Thoracic aorta (tissue), 2 donors: Measurements from ENCODE around the gene SNCB. TPM values are rescaled to one million over a fixed set of nuclear protein-coding genes. Genes with fewer than 3 reads are reported as not detected.

Source experiments
- ATAC-seq: fragments of 150-250 bp; one replicate; pipeline ENCODE4 v1.8.0; 2017; ENCODE audit warnings: low read depth; ENCODE audit not compliant: insufficient number of reproducible peaks, low FRiP score
- DNase-seq: peaks from one replicate; pipeline ENCODE4 v3.0.0-alpha.2; 2020; ENCODE audit warnings: low spot score
- H3K27ac ChIP-seq, 2 donors: fragments of 200-600 bp; sonication (generic); 1 replicate in 1 of 2; 2 replicates in 1 of 2; pipeline ENCODE4 v1.5.1; 2016; ENCODE audit warnings: mild to moderate bottlenecking in 2 of 2, moderate library complexity in 2 of 2
- H3K27me3 ChIP-seq: fragments of 200-600 bp; sonication (generic); replicated peaks from 2 replicates; pipeline ENCODE4 v1.6.0; 2016; ENCODE audit warnings: mild to moderate bottlenecking; ENCODE audit not compliant: insufficient read depth
- H3K36me3 ChIP-seq: fragments of 200-600 bp; sonication (generic); one replicate; pipeline ENCODE4 v1.5.1; 2016
- H3K4me1 ChIP-seq, 2 donors: fragments of 200-600 bp; sonication (generic); 1 replicate in 1 of 2; 2 replicates in 1 of 2; pipeline versions ENCODE4 v1.5.1 to v1.6.0; 2016; ENCODE audit warnings: low read depth in 2 of 2, mild to moderate bottlenecking in 1 of 2; ENCODE audit not compliant: control insufficient read depth in 1 of 2
- H3K4me3 ChIP-seq: fragments of 200-600 bp; sonication (generic); 2 replicates; pipeline ENCODE4 v1.5.1; 2016; ENCODE audit warnings: mild to moderate bottlenecking
- H3K9me3 ChIP-seq: fragments of 200-600 bp; sonication (generic); 2 replicates; pipeline ENCODE4 v1.5.1; 2016
- CTCF ChIP-seq: fragments of 200-600 bp; sonication (generic); IDR thresholded peaks from one replicate; pipeline ENCODE4 v1.5.1; 2019; ENCODE audit warnings: antibody characterized with exemption
- total RNA-seq, 2 donors: library from RNA; depleted of rRNA; stranded (reverse); fragments of >200 nt; gene quantifications; one replicate each; pipeline versions ENCODE4 v1.1.0 to v1.2.3, GENCODE V29; 2016

The SNCB gene
- total RNA-seq, 2 donors from 2014 or later: not detected

GRCh38 chr5:176626876-176627236, 3.5 kb downstream of the SNCB start:
- Histone ChIP-seq H3K9me3 (no peaks in the 10 kb centered on the region), H3K27ac (no peak overlapping the region), H3K4me1 (peaks cover 13 to 17% of the 10 kb centered on the region in 2 donors), H3K27me3 (peaks cover 16% of the 10 kb centered on the region), H3K4me3 (no peak overlapping the region), H3K36me3 (no peaks in the 10 kb centered on the region)
- DNase-seq (no peak), ATAC-seq (no peak)
- TF ChIP-seq CTCF: no peak

GRCh38 chr5:176625966-176626875, 4.1 kb downstream of the SNCB start:
- Histone ChIP-seq H3K9me3 (no peaks in the 10 kb centered on the region), H3K36me3 (no peaks in the 10 kb centered on the region), H3K4me1 (peaks cover 13 to 17% of the 10 kb centered on the region in 2 donors), H3K4me3 (no peak overlapping the region), H3K27me3 (peaks cover 10% of the 10 kb centered on the region), H3K27ac (no peak overlapping the region)
- ATAC-seq (no peak), DNase-seq (no peak)
- no peak for TF ChIP-seq CTCF

DNA sequence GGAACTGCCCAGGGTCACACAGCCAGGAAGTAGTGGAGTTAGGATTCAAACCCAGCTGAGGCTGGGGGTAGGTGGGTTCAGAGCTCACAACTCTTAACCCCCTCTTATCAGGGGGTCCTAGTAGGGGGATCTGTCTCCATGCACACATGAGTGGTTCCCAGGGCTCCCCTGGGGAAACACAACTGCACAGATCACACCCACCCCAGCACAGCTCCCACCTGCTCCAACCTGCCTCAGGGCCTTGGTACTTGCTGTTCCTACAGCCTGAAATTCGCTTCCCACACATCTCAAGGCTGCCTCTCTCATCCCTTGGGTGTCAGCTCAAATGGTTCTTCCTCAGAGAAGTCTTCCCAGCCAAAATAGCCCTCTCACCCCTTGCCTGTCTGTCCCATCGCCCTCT, 4.8 kb downstream of the SNCB start:
- Histone ChIP-seq H3K4me1 (peaks cover 11 to 19% of the 10 kb centered on the region in 2 donors), H3K27ac (no peak overlapping the region), H3K27me3 (peaks cover 10% of the 10 kb centered on the region), H3K4me3 (no peak overlapping the region), H3K36me3 (no peaks in the 10 kb centered on the region), H3K9me3 (no peaks in the 10 kb centered on the region)
- ATAC-seq: no peak
- DNase-seq: no peak
- no peak for TF ChIP-seq CTCF

GRCh38 chr5:176624938-176625337, 5.4 kb downstream of the SNCB start:
- DNase-seq (no peak), ATAC-seq (no peak)
- no peak overlapping the region for H3K27ac ChIP-seq
- H3K27me3 ChIP-seq: peaks cover 9% of the 10 kb centered on the region
- H3K4me3 ChIP-seq: no peak overlapping the region
- H3K36me3 ChIP-seq: no peaks in the 10 kb centered on the region
- no peaks in the 10 kb centered on the region for H3K9me3 ChIP-seq
- TF ChIP-seq CTCF: no peak
- H3K4me1 ChIP-seq: peaks cover 5 to 19% of the 10 kb centered on the region in 2 donors

- DNase-seq: no peak
- TF ChIP-seq CTCF: no peak
- H3K4me1 ChIP-seq: peaks cover 6 to 19% of the 10 kb centered on the region in 2 donors
- H3K4me3 ChIP-seq: no peak overlapping the region
- peaks cover 9% of the 10 kb centered on the region for H3K27me3 ChIP-seq
- no peak for ATAC-seq
- no peaks in the 10 kb centered on the region for H3K9me3 ChIP-seq
- no peak overlapping the region for H3K27ac ChIP-seq
- H3K36me3 ChIP-seq: no peaks in the 10 kb centered on the region
Observed at GRCh38 chr5:176624142-176624541, 6.2 kb downstream of the SNCB start.
